NB4 (cell line): Measurements from ENCODE around the gene FBXO45.
"Not testable (repeated sequence)": the region's sequence is repeated elsewhere in the genome, so short reads cannot be mapped to it uniquely, and the experiment has no call there.

Experiments used
- DNase-seq: peaks from one replicate; pipeline ENCODE4 v3.0.0; 2010; ENCODE audit warnings: low read depth
- H3K4me3 ChIP-seq: one replicate; pipeline ENCODE4 v1.5.1; 2011; ENCODE audit warnings: mild to moderate bottlenecking, low read depth, low read length, moderate library complexity
- MYC ChIP-seq: IDR thresholded peaks from 2 replicates; pipeline ENCODE4 v1.6.1; 2011; ENCODE audit warnings: low read depth, low read length
- POLR2A ChIP-seq: IDR thresholded peaks from 2 replicates; pipeline ENCODE4 v1.6.1; 2011; ENCODE audit warnings: mild to moderate bottlenecking; ENCODE audit not compliant: insufficient read length; ENCODE audit errors: extremely low read depth
- TF ChIP-seq, protein P1 (sequence below): IDR thresholded peaks from 2 replicates; pipeline ENCODE4 v1.6.1; 2011; ENCODE audit warnings: low read depth, low read length
- TF ChIP-seq, protein P2 (sequence below): IDR thresholded peaks from one replicate; pipeline ENCODE4 v1.5.1; 2012; ENCODE audit warnings: low read depth, low read length

FBXO45 gene

DNA sequence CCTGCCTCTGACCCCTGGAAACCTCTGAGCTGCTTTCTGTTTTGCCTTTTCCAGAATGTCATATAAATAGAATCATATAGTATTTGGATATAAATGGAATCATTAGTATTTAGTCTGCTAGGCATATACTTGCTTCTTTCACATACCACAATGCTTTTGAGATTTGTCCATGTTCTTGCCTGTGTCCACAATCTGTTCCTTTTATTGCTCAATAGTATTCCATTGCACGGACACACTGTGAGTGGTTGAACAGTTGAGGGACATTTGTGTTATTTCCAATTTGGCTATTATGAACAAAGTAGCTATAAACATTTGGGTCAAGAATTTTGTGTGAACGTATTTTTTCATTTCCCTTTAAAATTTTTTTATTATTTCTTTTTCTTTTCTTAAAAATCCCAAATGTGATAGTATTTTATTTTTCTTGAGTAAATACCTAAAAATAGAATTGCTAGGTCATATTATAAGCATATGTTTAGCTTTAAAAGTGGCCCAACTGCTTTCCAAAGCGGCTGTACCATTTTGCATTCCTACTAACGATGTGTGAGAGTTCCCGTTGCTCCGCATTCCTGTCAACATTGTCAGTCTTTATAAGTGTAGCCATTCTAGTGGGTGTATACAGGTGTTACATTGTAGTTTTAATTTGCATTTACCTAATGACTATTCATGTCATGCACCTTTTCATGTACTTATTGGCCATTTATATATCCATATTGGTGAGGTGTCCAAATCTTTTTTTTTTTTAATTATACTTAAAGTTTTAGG lies 26.6 kb upstream of the FBXO45 start:
- TF ChIP-seq MYC: no peak
- no peak for TF ChIP-seq POLR2A
- TF ChIP-seq, protein P1, sequence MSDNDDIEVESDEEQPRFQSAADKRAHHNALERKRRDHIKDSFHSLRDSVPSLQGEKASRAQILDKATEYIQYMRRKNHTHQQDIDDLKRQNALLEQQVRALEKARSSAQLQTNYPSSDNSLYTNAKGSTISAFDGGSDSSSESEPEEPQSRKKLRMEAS: no peak
- TF ChIP-seq, protein P2, sequence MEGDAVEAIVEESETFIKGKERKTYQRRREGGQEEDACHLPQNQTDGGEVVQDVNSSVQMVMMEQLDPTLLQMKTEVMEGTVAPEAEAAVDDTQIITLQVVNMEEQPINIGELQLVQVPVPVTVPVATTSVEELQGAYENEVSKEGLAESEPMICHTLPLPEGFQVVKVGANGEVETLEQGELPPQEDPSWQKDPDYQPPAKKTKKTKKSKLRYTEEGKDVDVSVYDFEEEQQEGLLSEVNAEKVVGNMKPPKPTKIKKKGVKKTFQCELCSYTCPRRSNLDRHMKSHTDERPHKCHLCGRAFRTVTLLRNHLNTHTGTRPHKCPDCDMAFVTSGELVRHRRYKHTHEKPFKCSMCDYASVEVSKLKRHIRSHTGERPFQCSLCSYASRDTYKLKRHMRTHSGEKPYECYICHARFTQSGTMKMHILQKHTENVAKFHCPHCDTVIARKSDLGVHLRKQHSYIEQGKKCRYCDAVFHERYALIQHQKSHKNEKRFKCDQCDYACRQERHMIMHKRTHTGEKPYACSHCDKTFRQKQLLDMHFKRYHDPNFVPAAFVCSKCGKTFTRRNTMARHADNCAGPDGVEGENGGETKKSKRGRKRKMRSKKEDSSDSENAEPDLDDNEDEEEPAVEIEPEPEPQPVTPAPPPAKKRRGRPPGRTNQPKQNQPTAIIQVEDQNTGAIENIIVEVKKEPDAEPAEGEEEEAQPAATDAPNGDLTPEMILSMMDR: no peak
- DNase-seq: no peak
- H3K4me3 ChIP-seq: no peak overlapping the region

DNA sequence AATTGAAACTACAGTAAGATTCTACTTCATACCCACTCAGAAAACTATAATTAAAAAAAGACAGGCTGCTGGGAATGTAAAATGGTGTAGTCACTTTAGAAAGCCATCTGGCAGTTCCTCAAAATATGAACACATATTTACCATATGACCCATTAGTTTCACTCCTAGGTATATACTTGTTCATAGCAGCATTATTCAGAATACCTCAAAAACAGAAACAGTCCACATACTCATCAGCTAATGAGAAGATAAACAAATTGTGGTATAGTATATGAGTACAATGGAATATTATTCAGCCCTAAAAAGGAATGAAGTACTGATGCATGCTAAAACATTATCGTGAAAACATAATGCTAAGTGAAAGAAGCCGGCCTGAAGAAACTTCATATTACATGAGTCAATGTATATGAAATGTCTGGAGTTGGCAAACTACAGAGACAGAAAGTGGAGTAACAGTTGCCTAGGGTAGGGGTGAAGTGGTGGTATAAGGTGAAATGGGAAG lies 23.9 kb upstream of the FBXO45 start:
- H3K4me3 ChIP-seq: no peak overlapping the region
- TF ChIP-seq, protein P2: no peak
- TF ChIP-seq, protein P1: no peak
- TF ChIP-seq MYC (no peak), POLR2A (no peak)
- no peak for DNase-seq

DNA sequence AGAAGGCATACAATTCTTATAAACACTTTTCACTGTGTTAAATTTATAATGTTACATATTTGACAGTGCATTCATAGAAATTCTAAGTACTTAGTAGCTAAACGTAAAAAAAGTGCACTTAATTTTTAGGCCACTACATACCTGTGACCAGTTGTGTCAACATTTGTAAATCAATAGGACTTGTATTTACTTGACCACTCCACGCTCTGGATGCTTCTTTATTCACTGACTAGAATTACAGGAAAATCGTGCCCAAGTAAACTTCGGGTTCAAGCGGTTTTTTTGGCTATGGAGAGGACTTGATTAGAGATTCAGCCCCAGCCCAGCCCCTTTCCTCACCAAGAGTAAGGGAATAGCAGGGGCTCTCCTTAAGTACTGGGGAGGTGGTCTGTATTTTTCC lies 21.9 kb upstream of the FBXO45 start:
- TF ChIP-seq POLR2A: no peak
- TF ChIP-seq, protein P1: no peak
- TF ChIP-seq MYC: no peak
- TF ChIP-seq, protein P2: no peak
- DNase-seq: no peak
- H3K4me3 ChIP-seq: no peak overlapping the region

DNA sequence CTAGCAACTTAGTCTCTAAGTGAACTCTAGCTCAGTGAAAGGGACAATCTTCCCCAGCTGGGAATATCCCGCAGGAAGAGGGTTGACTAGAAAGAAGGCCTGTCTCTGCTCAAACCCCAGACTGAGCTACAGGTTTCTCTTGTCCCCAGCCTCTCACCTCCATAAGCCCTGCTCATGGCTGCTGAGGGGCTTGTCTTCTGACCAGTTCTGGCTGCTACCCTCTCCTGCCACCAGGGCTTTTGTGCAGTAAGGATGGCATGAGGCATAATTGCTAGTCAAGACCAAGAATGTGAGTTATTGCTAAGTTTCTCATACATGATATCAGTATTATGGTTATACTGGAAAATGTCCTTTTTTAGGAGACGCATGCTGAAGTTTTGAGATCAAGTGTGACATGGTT lies 21.4 kb upstream of the FBXO45 start:
- TF ChIP-seq POLR2A: no peak
- TF ChIP-seq, protein P1: no peak
- TF ChIP-seq, protein P2: no peak
- TF ChIP-seq MYC: no peak

DNA sequence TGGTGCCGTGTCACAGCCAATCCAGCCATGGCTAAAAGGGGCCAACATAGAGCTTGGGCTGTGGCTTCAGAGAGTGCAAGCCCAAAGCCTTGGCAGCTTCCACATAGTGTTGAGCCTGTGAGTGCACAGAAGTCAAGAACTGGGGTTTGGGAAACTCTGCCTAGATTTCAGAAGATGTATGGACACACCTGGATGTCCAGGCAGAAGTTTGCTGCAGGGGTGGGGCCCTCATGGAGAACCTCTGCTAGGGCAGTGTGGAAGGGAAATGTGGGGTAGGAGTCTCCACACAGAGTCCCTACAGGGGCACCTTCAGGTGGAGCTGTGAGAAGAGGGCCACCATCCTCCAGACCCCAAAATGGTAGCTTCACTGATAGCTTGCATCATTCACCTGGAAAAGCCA lies 19.1 kb upstream of the FBXO45 start:
- DNase-seq, H3K4me3 ChIP-seq: not testable (repeated sequence)

More for the DNA sequence above, 21.4 kb upstream of the FBXO45 start:
- no peak overlapping the region for H3K4me3 ChIP-seq
- DNase-seq: no peak

DNA sequence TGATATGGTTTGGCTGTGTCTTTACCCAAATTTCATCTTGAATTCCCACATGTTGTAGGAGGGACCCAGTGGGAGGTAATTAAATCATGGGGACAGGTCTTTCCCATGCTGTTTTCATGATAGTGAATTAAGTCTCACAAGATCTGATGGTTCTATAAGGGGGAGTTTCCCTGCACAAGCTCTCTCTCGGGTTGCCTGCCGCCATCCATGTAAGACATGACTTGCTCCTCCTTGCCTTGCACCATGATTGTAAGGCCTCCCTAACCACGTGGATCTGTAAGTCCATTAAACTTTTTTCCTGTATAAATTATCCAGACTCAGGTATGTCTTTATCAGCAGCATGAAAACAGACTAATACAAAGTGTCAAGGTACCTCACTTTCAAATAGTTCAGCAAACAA lies 18.3 kb upstream of the FBXO45 start:
- H3K4me3 ChIP-seq, DNase-seq: not testable (repeated sequence)

DNA sequence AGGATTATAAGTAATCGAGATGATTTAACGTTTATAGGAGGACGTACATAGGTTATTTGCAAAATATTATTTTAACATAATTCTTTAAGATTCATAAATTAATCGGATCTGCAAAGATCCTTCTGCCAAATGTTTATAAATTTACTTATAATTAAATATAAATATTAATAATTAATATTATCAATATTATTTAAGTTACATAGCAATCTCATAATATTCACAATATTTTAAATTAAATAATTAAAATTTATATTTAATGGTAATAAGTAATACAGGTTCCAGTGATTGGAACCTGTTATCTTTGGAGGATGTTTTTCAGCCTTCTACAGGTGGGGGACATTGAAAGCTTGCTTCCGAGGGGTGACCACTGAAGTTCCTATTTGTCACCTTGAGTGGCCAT lies 16.2 kb upstream of the FBXO45 start:
- no peak for DNase-seq
- H3K4me3 ChIP-seq: no peak overlapping the region
- TF ChIP-seq MYC (no peak), POLR2A (no peak)
- TF ChIP-seq, protein P1: no peak
- TF ChIP-seq, protein P2: no peak
